ENCODE measurements around the gene HOXA3. TPM values are rescaled to one million over a fixed set of nuclear protein-coding genes. Genes with fewer than 3 reads are reported as not detected.
A peak's percentile ranks its signal among the peaks of the same experiment; 100 is the strongest.

HOXA3 gene
- total and polyA plus RNA-seq, 2 experiments from 2014 or later = 0.83 to 4.1 TPM

GRCh38 chr7:27168265-27168947 lies 16.0 kb upstream of the HOXA3 start:
- WGBS (ENCODE audit: low lambda C conversion rate, missing lambda C conversion rate) = 17% methylated on average over 25 of the region's 25 CpGs
- Histone ChIP-seq H3K79me2 (peaks cover 99% of the 10 kb centered on the region), H3K9me3 (ENCODE audit: low read depth) (no peaks in the 10 kb centered on the region), H2AFZ (no peak overlapping the region), H3K27ac (peak overlapping the region; percentile 96), H3K4me1 (ENCODE audit: insufficient read depth) (peaks cover 17% of the 10 kb centered on the region), H3K4me2 (peak overlapping the region; percentile 96), H4K20me1 (ENCODE audit: insufficient read depth, poor library complexity, severe bottlenecking) (peaks cover 16% of the 10 kb centered on the region), H3K4me3 (peak overlapping the region; percentile 53), H3K36me3 (replicated peaks; ENCODE audit: insufficient read depth, low read depth) (no peaks in the 10 kb centered on the region), H3K9me2 (replicated peaks; ENCODE audit: insufficient read depth) (no peaks in the 10 kb centered on the region), H3K27me3 (peaks cover 100% of the 10 kb centered on the region)
- no peak for DNase-seq (ENCODE audit: low spot score)
- TF ChIP-seq EZH2phosphoT487 (IDR thresholded peaks at IDR 0.05; ENCODE audit: low read depth, severe bottlenecking, unreplicated experiment) (peak; percentile 78), CTCF (IDR thresholded peaks at IDR 0.05; ENCODE audit: poor library complexity) (no peak), EZH2 (IDR thresholded peaks at IDR 0.05; ENCODE audit: borderline replicate concordance) (peak; percentile 13)

GRCh38 chr7:27167916-27168264 lies 15.5 kb upstream of the HOXA3 start:
- Histone ChIP-seq H3K4me3 (peak overlapping the region; percentile 21), H3K27me3 (peaks cover 100% of the 10 kb centered on the region), H2AFZ (no peak overlapping the region), H3K79me2 (peaks cover 98% of the 10 kb centered on the region), H3K9me2 (replicated peaks; ENCODE audit: insufficient read depth) (no peaks in the 10 kb centered on the region), H4K20me1 (ENCODE audit: insufficient read depth, poor library complexity, severe bottlenecking) (peaks cover 16% of the 10 kb centered on the region), H3K4me2 (peak overlapping the region; percentile 96), H3K9me3 (ENCODE audit: low read depth) (no peaks in the 10 kb centered on the region), H3K36me3 (replicated peaks; ENCODE audit: insufficient read depth, low read depth) (no peaks in the 10 kb centered on the region), H3K27ac (peak overlapping the region; percentile 96), H3K4me1 (ENCODE audit: insufficient read depth) (peaks cover 17% of the 10 kb centered on the region)
- DNase-seq (ENCODE audit: low spot score) = no peak
- 37% methylated on average over 4 of the region's 4 CpGs for WGBS (ENCODE audit: low lambda C conversion rate, missing lambda C conversion rate)
- TF ChIP-seq EZH2phosphoT487 (IDR thresholded peaks at IDR 0.05; ENCODE audit: low read depth, severe bottlenecking, unreplicated experiment) = no peak

GRCh38 chr7:27166531-27167505 lies 14.4 kb upstream of the HOXA3 start:
- peaks cover 94% of the 10 kb centered on the region for H3K79me2 ChIP-seq
- peak overlapping the region; percentile 29 for H3K4me3 ChIP-seq
- peaks cover 17% of the 10 kb centered on the region for H3K4me1 ChIP-seq (ENCODE audit: insufficient read depth)
- peaks cover 16% of the 10 kb centered on the region for H4K20me1 ChIP-seq (ENCODE audit: insufficient read depth, poor library complexity, severe bottlenecking)
- TF ChIP-seq CTCF (IDR thresholded peaks at IDR 0.05; ENCODE audit: poor library complexity) = no peak
- peak; percentile 49 for TF ChIP-seq EZH2 (IDR thresholded peaks at IDR 0.05; ENCODE audit: borderline replicate concordance)
- peak overlapping the region; percentile 96 for H3K4me2 ChIP-seq
- H3K27me3 ChIP-seq = peaks cover 100% of the 10 kb centered on the region
- WGBS (ENCODE audit: low lambda C conversion rate, missing lambda C conversion rate) = 14% methylated on average over 50 of the region's 50 CpGs
- no peaks in the 10 kb centered on the region for H3K9me2 ChIP-seq (replicated peaks; ENCODE audit: insufficient read depth)
- H3K36me3 ChIP-seq (replicated peaks; ENCODE audit: insufficient read depth, low read depth) = no peaks in the 10 kb centered on the region
- peak overlapping the region; percentile 96 for H3K27ac ChIP-seq
- no peak overlapping the region for H2AFZ ChIP-seq
- H3K9me3 ChIP-seq (ENCODE audit: low read depth) = no peaks in the 10 kb centered on the region
- DNase-seq (ENCODE audit: low spot score) = no peak

Measured in hepatocyte (in vitro differentiated cells).